ENCODE results near the gene SRP14.

DNA sequence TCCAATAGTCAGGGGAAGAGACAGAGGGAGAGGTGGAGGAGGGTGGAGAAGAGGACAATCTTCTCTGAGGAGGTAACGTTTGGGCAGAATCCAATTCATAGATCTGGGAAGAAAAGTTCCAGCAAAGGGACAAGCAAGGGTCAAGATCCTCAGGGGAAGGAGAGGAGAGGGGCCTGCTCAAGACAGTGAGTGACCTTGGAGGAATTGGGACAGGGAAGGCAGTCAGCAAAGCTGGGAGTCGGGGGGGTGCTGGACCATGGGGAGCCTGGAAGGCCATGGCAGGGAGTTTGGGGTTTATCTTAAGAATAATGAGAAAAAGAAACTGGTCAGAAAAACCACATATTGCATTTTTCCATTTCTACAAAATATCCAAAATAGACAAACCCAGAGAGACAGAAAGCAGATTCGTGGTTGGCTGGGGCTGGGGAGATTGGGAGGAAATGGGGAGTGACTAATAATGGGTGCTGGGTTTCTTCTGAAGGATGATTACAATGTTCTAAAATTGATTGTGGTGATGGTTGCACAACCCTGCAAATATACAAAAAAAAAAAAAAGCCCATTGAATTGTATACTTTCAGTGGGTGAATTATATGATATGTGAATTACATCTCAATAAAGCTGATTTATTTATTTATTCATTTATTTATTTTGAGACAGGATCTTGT is 19.6 kb upstream of the SRP14 start:
- no peak for TF ChIP-seq CTCF (IDR thresholded peaks at IDR 0.05; ENCODE audit: insufficient read depth, low read depth, low read length)
- no peak for TF ChIP-seq EZH2 (IDR thresholded peaks at IDR 0.05; ENCODE audit: insufficient read depth, low read length)
